ENCODE data around the gene HARS2.
"Not testable (repeated sequence)": the region's sequence is repeated elsewhere in the genome, so short reads cannot be mapped to it uniquely, and the experiment has no call there.

HARS2 gene

GRCh38 chr5:140696891-140697492, 5.7 kb downstream of the HARS2 start:
- no peak for DNase-seq

DNA sequence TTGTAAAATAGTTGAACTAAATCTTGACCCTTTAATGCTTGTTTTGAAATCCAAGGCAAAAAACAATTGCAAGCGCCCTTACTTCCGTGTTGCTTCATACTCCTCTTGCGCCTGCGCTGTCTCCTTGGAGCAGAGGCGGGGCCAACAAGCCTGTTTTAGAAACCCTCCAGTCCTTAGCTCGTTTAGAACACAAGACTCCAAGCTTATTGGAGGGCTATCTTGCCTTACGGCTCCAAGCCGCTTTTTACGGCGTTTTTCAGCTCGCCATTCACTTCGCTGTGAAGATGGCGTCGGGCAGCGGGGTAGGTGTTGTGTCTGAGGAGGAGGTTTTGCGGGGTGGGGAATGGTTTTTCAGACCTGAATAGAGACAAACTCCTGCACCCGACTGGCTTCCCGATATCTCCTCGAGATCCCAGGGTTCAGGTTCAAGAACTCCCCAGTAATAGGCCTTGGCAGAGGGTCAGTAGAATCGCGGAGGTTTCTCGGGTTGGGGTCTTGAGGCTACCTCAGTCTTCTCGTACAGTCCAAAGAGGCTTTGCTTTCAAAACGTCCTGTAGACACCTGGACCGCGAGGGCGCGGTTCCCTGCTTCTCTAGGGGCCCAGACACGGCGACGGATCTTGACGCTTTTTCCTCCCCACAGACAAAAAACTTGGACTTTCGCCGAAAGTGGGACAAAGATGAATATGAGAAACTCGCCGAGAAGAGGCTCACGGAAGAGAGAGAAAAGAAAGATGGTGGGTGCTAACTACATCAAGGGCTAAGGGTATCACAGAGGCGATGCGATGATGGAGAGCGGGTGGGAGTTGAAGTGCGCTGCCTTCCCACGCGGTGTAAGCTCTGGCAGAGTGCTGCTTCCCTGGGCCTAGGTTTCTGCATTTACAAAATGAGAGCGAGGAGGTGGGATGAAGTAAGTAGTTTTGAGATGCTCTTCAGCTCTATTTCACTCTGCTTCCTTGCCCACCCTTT, 9.2 kb downstream of the HARS2 start, which contains the start of gene ZMAT2:
Gene ZMAT2, plus strand, starts transcription at position 271 of the 968 bp plus-strand sequence. Its CDS starts 14 bp downstream, at position 285.
- peak; percentile 25 to 98 (median 93) for DNase-seq

DNA sequence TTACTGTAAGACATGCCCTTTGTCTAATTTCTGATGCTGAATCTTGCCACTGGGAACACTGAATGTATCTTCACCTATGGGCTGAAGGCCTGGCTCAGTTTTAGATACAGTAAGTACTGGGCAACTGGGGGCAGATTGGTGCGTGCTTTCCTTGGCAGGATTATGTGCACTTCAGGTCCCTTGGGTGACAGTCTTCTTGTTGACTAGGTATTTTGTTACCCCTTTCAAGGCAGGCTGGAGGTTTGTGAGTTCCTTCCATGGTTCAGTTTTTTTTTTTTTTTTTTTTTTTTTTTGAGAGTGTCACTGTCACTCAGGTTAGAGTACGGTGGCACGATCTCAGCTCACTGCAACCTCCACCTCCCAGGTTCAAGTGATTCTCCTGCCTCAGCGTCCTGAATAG, 16.6 kb downstream of the HARS2 start:
- DNase-seq: no peak

DNA sequence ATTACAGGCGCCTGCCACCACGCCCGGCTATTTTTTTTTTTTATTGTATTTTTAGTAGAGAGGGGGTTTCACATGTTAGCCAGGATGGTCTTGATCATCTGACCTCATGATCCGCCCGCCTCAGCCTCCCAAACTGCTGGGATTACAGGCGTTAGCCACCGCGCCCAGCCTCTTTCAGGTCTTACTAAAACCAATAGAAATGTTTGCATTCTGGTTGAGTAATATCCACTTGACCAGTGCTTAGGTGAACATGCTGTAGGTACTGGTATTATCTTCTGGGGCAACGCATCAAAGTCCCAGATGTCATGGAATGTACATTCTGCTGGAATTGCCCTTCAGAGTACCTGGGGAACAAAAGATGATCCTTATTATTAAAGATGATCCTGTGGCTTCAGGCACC, 17.5 kb downstream of the HARS2 start:
- DNase-seq: not testable (repeated sequence)

DNA sequence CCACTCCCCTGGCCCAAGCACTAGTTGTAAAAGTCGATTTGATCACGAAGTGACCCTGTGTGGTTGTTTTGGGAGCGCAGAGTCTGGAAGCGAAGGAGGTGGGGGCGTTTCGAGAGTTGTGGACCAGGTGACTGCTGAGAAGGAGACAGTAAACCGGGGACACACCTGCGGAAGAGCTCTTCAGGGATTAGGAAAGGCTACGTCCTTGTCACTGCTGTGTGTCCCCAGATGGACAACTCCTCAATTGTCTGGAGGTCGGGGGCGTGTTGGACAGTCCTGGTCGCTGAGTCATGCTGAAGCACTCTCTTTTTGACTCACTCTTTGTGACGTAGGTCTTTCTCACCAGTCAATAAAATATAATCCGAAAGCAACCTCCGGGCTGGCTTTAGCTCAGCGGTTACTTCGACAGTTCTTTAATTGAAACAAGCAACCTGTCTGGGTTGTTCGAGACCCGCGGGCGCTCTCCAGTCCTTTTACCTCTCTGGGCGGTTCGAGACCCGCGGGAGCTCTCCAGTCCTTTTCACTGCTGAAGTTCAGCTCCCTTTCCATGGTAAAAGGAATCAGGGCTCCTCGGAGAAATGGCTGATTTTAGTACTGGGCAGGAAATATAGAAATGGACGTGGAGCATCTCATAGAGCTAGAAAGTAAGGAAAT, 19.8 kb downstream of the HARS2 start:
- DNase-seq: peak in 57 of 58 donors; percentile 4 to 88 (median 55)

GRCh38 chr5:140711794-140712193, 20.5 kb downstream of the HARS2 start:
- no peak for DNase-seq

GRCh38 chr5:140713562-140714094, 22.4 kb downstream of the HARS2 start:
- DNase-seq: no peak

DNA sequence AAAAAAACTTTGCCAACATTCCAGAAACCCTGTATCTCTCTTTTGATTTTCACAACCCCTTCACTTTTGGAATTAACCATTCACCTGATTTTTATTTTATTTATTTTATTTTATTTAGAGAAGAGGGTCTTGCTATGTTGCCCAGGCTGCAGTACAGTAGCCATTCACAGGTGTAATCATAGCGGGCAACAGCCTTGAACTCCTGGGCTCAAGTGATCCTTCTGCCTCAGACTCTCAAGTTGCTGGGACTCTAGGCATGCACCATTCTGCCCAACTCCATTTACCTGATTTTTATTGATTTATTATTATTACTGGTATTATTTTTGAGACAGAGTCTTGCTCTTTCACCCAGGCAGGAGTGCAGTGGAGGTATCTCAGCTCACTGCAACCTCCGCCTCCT, 25.0 kb downstream of the HARS2 start:
- DNase-seq: not testable (repeated sequence)

DNA sequence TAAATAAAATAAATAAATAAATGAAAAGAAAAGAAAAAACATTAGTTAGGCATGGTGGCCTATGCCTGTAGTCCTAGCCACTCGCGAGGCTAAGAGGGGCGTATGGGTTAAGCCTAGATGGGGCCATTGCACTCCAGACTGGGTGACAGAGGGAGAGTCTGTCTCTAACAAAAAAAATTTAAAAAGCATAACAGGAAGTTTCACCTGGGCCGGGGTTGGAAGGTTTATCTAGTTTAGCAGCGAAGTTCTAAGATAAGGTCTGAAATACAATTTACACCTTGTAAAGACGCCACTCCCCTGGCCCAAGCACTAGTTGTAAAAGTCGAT, 27.0 kb downstream of the HARS2 start:
- no peak for DNase-seq

DNA sequence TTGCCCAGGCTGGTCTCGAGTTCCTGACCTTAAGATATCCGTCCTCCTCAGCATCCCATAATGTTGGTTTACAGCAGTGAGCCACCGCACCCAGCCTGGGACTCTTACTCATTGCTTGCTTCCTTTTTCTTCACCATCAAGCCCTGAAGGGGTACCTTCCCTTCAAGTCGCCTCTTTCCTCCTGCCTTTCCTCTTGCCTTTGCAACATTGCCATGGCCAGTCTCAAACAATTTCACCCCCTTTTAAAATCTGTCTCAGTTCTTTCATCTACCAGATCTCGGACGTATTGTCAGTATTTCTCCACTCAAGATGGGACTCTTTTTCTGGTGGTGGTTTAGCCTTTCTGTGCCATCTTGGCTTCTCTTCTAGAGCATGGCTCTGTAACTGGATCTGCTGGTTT, 29.5 kb downstream of the HARS2 start:
- DNase-seq: not testable (repeated sequence)

DNA sequence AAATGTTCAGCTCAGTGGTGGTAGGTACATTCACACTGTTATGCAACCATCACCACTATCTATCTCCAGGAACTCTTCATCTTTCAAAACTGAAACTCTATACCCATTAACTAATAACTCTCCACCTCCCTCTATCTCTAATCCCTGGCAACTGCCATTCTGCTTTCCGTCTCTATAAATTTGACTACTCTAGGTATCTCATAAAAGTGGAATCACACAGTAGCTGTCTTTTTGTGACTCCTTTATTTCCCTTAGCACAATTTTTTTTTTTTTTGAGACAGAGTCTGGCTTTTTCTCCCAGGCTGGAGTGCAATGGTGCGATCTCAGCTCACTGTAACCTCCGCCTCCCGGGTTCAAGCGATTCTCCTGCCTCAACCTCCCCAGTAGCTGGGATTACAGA, 30.1 kb downstream of the HARS2 start:
- not testable (repeated sequence) for DNase-seq

DNA sequence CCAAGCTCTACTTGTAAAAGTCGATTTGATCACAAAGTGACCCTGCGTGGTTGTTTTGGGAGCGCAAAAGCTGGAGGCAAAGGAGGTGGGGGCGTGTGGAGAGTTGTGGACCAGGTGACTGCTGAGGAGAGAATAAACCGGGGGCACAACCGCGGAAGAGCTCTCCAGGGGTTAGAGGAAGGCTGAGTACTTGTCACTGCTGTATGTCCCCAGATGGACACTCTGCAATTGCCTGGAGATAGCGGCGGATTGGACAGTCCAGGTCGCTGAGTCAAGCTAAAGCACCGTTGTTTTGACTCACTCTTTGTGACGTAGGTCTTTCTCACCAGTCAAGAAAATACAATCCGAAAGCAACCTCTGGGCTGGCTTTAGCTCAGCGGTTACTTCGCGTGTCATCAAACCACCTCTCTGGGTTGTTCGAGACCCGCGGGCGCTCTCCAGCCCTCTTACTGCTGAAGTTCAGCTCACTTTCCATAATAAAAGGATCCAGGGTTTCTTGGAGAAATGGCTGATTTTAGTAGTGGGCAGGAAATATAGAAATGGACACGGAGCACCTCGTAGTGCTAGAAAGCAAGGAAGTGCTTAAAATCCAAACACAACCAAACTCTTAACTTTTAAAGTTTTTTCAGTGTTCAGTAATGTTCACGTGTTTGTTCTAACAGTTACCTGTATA, 34.7 kb downstream of the HARS2 start:
- peak in 1 of 58 donors; percentile 16 for DNase-seq

- no peak for DNase-seq
Observed at GRCh38 chr5:140733098-140733497, 41.8 kb downstream of the HARS2 start.

- DNase-seq: no peak
Observed at GRCh38 chr5:140734354-140734753, 43.1 kb downstream of the HARS2 start.

DNA sequence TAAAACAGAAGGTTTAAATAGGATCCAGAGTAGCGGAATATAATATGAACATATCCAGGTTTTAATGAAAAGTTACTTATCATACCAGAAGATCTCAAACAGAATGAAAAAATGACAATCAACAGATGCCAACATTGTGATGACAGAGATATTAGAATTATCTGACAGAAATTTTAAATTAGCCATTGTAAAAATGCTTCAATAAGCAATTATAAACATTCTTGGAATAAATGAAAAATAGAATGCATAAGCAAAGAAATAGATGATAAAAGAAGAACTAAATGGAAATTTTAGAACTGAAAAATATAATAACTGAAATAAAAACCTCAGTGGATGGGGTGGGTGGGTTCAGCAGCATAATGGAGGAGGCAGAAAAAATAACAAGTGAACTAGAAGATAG, 46.2 kb downstream of the HARS2 start:
- no peak for DNase-seq

DNA sequence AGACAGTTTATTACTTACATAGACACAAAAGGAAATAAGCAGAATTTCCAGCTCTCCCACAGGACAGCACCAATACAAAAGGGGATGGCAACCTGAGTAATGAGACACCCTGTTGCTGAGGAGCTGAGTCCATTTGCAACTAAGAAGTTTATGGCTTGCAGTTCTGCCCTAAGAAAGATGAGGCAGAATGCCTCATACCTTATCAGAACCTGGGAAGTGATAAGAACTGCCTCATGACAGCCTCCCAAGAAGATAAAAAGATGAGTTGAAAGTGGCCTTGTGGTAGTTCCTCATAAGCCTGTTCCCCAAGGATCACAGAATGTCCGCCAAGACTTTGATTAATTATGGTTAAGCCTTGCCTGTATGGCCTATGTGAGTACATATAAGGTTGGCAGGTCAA, 50.7 kb downstream of the HARS2 start:
- no peak for DNase-seq
